Stimulated activated CD4-positive, alpha-beta T cell treated with anti-CD3 and anti-CD28 coated beads, Interleukin-2, amount 100 ng/mL, for 48 hours (primary cell): ENCODE results near the gene CRLF3.
"Not testable (repeated sequence)": the region's sequence is repeated elsewhere in the genome, so short reads cannot be mapped to it uniquely, and the experiment has no call there.

Experiments
- DNase-seq, 2 donors: peaks; one replicate each; pipeline ENCODE4 v3.0.0-alpha.2; 2020

CRLF3 gene

GRCh38 chr17:30735206-30735605 lies 89.3 kb downstream of the CRLF3 start:
- not testable (repeated sequence) for DNase-seq

- not testable (repeated sequence) for DNase-seq
These were observed 90.3 kb downstream of the CRLF3 start for GRCh38 chr17:30734153-30734552.
